ENCODE data around the gene GPSM3. TPM values are rescaled to one million over a fixed set of nuclear protein-coding genes. Genes with fewer than 3 reads are reported as not detected.
"Not testable (repeated sequence)": the region's sequence is repeated elsewhere in the genome, so short reads cannot be mapped to it uniquely, and the experiment has no call there.

Gene GPSM3
- total and polyA plus RNA-seq, 5 donors from 2014 or later = 82.4 to 202 (median 103) TPM

GRCh38 chr6:32212076-32212760, 19.8 kb upstream of the GPSM3 start:
- no peaks in the 10 kb centered on the region for H3K9me3 ChIP-seq (ENCODE audit: control insufficient read depth in 2 of 2, low read length in 2 of 2)
- H3K36me3 ChIP-seq (ENCODE audit: control insufficient read depth, insufficient read depth, low read length) = no peaks in the 10 kb centered on the region
- H3K4me1 ChIP-seq (ENCODE audit: control insufficient read depth, insufficient read depth, low read length, poor library complexity, severe bottlenecking) = no peaks in the 10 kb centered on the region
- Mint-ChIP-seq H3K36me3 (no peaks in the 10 kb centered on the region), H3K27ac (peak overlapping the region; percentile 7 to 72 (median 70)), H3K9me3 (no peaks in the 10 kb centered on the region), H3K4me1 (no peaks in the 10 kb centered on the region), H3K27me3 (peaks cover 16% of the 10 kb centered on the region), H3K4me3 (no peak overlapping the region)
- no peak overlapping the region for H3K27ac ChIP-seq (ENCODE audit: insufficient read depth, low read length, poor library complexity, severe bottlenecking)
- no peaks in the 10 kb centered on the region for H3K27me3 ChIP-seq (ENCODE audit: control insufficient read depth, insufficient read depth, low read length)
- ATAC-seq (ENCODE audit: low read depth in 2 of 2) (no peak), DNase-seq (no peak)
- H3K4me3 ChIP-seq (ENCODE audit: low read depth, low read length) = no peak overlapping the region

- H3K4me3 Mint-ChIP-seq; ATAC-seq (ENCODE audit: low read depth in 2 of 2): not testable (repeated sequence)
- H3K27me3 Mint-ChIP-seq = peaks cover 18% of the 10 kb centered on the region
Observed at GRCh38 chr6:32211432-32211831, 19.0 kb upstream of the GPSM3 start.

GRCh38 chr6:32210191-32210601, 17.8 kb upstream of the GPSM3 start:
- H3K9me3 Mint-ChIP-seq = no peaks in the 10 kb centered on the region

More at GRCh38 chr6:32211432-32211831, 19.0 kb upstream of the GPSM3 start:
- not testable (repeated sequence) for H3K9me3 Mint-ChIP-seq; H3K9me3 ChIP-seq (ENCODE audit: control insufficient read depth in 2 of 2, low read length in 2 of 2); H3K27ac ChIP-seq (ENCODE audit: insufficient read depth, low read length, poor library complexity, severe bottlenecking); H3K27me3 ChIP-seq (ENCODE audit: control insufficient read depth, insufficient read depth, low read length); H3K36me3 Mint-ChIP-seq; H3K4me1 ChIP-seq (ENCODE audit: control insufficient read depth, insufficient read depth, low read length, poor library complexity, severe bottlenecking); DNase-seq; H3K4me1 Mint-ChIP-seq; H3K4me3 ChIP-seq (ENCODE audit: low read depth, low read length); H3K36me3 ChIP-seq (ENCODE audit: control insufficient read depth, insufficient read depth, low read length)
- H3K27ac Mint-ChIP-seq = peak overlapping the region in 1 of 3 donors; percentile 7

GRCh38 chr6:32208996-32209395, 16.6 kb upstream of the GPSM3 start:
- no peaks in the 10 kb centered on the region for H3K27me3 ChIP-seq (ENCODE audit: control insufficient read depth, insufficient read depth, low read length)
- ATAC-seq (ENCODE audit: low read depth in 2 of 2) (no peak), DNase-seq (no peak)
- H3K4me1 Mint-ChIP-seq = no peaks in the 10 kb centered on the region
- peak overlapping the region in 2 of 3 donors; percentile 3 to 91 for H3K27ac Mint-ChIP-seq
- H3K27me3 Mint-ChIP-seq = peaks cover 17% of the 10 kb centered on the region
- H3K4me3 Mint-ChIP-seq = no peak overlapping the region
- no peak overlapping the region for H3K27ac ChIP-seq (ENCODE audit: insufficient read depth, low read length, poor library complexity, severe bottlenecking)
- H3K9me3 ChIP-seq (ENCODE audit: control insufficient read depth in 2 of 2, low read length in 2 of 2) = no peaks in the 10 kb centered on the region
- H3K4me3 ChIP-seq (ENCODE audit: low read depth, low read length) = no peak overlapping the region
- no peaks in the 10 kb centered on the region for H3K4me1 ChIP-seq (ENCODE audit: control insufficient read depth, insufficient read depth, low read length, poor library complexity, severe bottlenecking)
- no peaks in the 10 kb centered on the region for H3K36me3 ChIP-seq (ENCODE audit: control insufficient read depth, insufficient read depth, low read length)
- H3K9me3 Mint-ChIP-seq = no peaks in the 10 kb centered on the region
- H3K36me3 Mint-ChIP-seq = no peaks in the 10 kb centered on the region

More at GRCh38 chr6:32210191-32210601, 17.8 kb upstream of the GPSM3 start:
- Mint-ChIP-seq H3K27me3 (peaks cover 11% of the 10 kb centered on the region), H3K27ac (peak overlapping the region in 1 of 3 donors; percentile 71), H3K4me3 (no peak overlapping the region), H3K4me1 (no peaks in the 10 kb centered on the region), H3K36me3 (no peaks in the 10 kb centered on the region)
- no peaks in the 10 kb centered on the region for H3K27me3 ChIP-seq (ENCODE audit: control insufficient read depth, insufficient read depth, low read length)
- H3K4me3 ChIP-seq (ENCODE audit: low read depth, low read length) = no peak overlapping the region
- H3K36me3 ChIP-seq (ENCODE audit: control insufficient read depth, insufficient read depth, low read length) = no peaks in the 10 kb centered on the region
- no peak for ATAC-seq (ENCODE audit: low read depth in 2 of 2)
- no peak for DNase-seq
- H3K9me3 ChIP-seq (ENCODE audit: control insufficient read depth in 2 of 2, low read length in 2 of 2) = no peaks in the 10 kb centered on the region
- H3K4me1 ChIP-seq (ENCODE audit: control insufficient read depth, insufficient read depth, low read length, poor library complexity, severe bottlenecking) = no peaks in the 10 kb centered on the region
- no peak overlapping the region for H3K27ac ChIP-seq (ENCODE audit: insufficient read depth, low read length, poor library complexity, severe bottlenecking)

- DNase-seq (no peak), ATAC-seq (ENCODE audit: low read depth in 2 of 2) (no peak)
- Mint-ChIP-seq H3K4me3 (no peak overlapping the region), H3K27me3 (peaks cover 26% of the 10 kb centered on the region), H3K4me1 (no peaks in the 10 kb centered on the region), H3K27ac (no peak overlapping the region), H3K9me3 (no peaks in the 10 kb centered on the region), H3K36me3 (no peaks in the 10 kb centered on the region)
- Histone ChIP-seq H3K27ac (ENCODE audit: insufficient read depth, low read length, poor library complexity, severe bottlenecking) (no peak overlapping the region), H3K27me3 (ENCODE audit: control insufficient read depth, insufficient read depth, low read length) (no peaks in the 10 kb centered on the region), H3K36me3 (ENCODE audit: control insufficient read depth, insufficient read depth, low read length) (no peaks in the 10 kb centered on the region), H3K4me1 (ENCODE audit: control insufficient read depth, insufficient read depth, low read length, poor library complexity, severe bottlenecking) (no peaks in the 10 kb centered on the region), H3K9me3 (ENCODE audit: control insufficient read depth in 2 of 2, low read length in 2 of 2) (no peaks in the 10 kb centered on the region), H3K4me3 (ENCODE audit: low read depth, low read length) (no peak overlapping the region)
Observed at GRCh38 chr6:32204268-32204715, 11.8 kb upstream of the GPSM3 start.

GRCh38 chr6:32203426-32204267, 11.2 kb upstream of the GPSM3 start:
- no peaks in the 10 kb centered on the region for H3K36me3 ChIP-seq (ENCODE audit: control insufficient read depth, insufficient read depth, low read length)
- no peaks in the 10 kb centered on the region for H3K4me1 Mint-ChIP-seq
- no peak for DNase-seq

GRCh38 chr6:32202186-32202585, 9.7 kb upstream of the GPSM3 start:
- H3K4me1 Mint-ChIP-seq = no peaks in the 10 kb centered on the region
- Histone ChIP-seq H3K36me3 (ENCODE audit: control insufficient read depth, insufficient read depth, low read length) (no peaks in the 10 kb centered on the region), H3K9me3 (ENCODE audit: control insufficient read depth in 2 of 2, low read length in 2 of 2) (no peaks in the 10 kb centered on the region), H3K27me3 (ENCODE audit: control insufficient read depth, insufficient read depth, low read length) (no peaks in the 10 kb centered on the region), H3K4me1 (ENCODE audit: control insufficient read depth, insufficient read depth, low read length, poor library complexity, severe bottlenecking) (peaks cover under 1% of the 10 kb centered on the region), H3K4me3 (ENCODE audit: low read depth, low read length) (no peak overlapping the region), H3K27ac (ENCODE audit: insufficient read depth, low read length, poor library complexity, severe bottlenecking) (no peak overlapping the region)
- H3K27ac Mint-ChIP-seq = no peak overlapping the region
- no peak overlapping the region for H3K4me3 Mint-ChIP-seq
- no peak for DNase-seq
- no peak for ATAC-seq (ENCODE audit: low read depth in 2 of 2)
- peaks cover 26% of the 10 kb centered on the region for H3K27me3 Mint-ChIP-seq
- H3K36me3 Mint-ChIP-seq = no peaks in the 10 kb centered on the region
- no peaks in the 10 kb centered on the region for H3K9me3 Mint-ChIP-seq

More at GRCh38 chr6:32203426-32204267, 11.2 kb upstream of the GPSM3 start:
- Mint-ChIP-seq H3K36me3 (no peaks in the 10 kb centered on the region), H3K9me3 (no peaks in the 10 kb centered on the region), H3K27ac (no peak overlapping the region), H3K27me3 (peaks cover 26% of the 10 kb centered on the region), H3K4me3 (no peak overlapping the region)
- no peak overlapping the region for H3K27ac ChIP-seq (ENCODE audit: insufficient read depth, low read length, poor library complexity, severe bottlenecking)
- no peaks in the 10 kb centered on the region for H3K9me3 ChIP-seq (ENCODE audit: control insufficient read depth in 2 of 2, low read length in 2 of 2)
- H3K27me3 ChIP-seq (ENCODE audit: control insufficient read depth, insufficient read depth, low read length) = no peaks in the 10 kb centered on the region
- no peak for ATAC-seq (ENCODE audit: low read depth in 2 of 2)
- no peaks in the 10 kb centered on the region for H3K4me1 ChIP-seq (ENCODE audit: control insufficient read depth, insufficient read depth, low read length, poor library complexity, severe bottlenecking)
- H3K4me3 ChIP-seq (ENCODE audit: low read depth, low read length) = no peak overlapping the region
